Measurements from ENCODE around the gene MEGF9.
"Not testable (repeated sequence)": the region's sequence is repeated elsewhere in the genome, so short reads cannot be mapped to it uniquely, and the experiment has no call there.

MEGF9 gene

DNA sequence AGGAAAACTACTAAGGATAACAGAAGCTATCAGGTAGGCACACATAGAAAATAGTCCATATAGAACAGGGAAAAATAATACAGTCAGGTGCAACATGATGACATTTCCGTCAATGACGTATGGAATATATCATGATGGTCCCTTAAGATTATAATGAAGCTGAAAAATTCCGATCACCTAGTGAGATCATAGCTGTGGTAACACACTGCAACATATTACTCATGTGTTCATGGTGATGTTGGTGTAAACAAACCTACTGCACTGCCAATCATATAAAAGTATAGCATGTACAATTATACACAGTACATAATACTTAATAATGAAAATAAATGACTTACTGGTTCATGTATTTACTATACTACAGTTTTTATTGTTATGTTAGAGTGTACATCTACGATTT lies 60.0 kb downstream of the MEGF9 start:
- no peak for DNase-seq

DNA sequence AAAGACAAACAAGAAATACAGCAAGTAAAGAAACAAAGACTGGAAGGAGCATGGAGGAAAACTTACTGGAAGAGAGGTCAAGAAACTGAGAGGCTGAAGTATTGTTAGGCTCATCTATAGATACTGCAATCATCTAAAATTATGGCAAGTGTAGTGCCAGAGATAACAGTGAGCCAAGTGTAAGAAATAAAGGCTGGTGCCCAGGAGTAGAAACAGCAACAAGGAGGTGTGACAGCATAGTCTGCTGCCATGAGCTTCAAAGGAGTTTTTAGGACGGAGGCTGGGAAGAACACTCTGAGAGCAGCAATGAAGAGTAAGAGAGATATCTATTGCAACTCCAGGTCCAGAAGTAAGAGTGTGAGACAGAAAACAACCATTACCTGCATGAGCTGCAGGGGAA lies 60.5 kb downstream of the MEGF9 start:
- no peak for DNase-seq

DNA sequence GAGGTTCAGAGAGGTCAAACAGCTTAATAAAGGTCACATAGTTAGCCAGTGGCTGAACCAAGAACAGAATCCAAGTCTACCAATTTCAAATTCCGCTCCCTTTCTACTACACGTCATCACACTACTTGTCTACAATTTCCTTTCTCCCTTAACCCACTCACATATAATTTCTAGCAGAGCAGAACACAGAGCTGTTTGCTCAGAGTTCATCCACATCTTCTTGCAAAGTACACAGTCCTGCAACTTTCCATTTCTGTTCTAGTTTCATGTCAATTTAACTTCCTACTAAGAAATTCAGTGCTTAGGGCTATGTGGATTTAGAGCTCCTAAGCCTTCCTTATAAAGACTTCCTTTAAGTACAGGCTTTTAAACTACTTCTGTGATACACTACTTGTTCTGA lies 61.3 kb downstream of the MEGF9 start:
- DNase-seq: no peak

DNA sequence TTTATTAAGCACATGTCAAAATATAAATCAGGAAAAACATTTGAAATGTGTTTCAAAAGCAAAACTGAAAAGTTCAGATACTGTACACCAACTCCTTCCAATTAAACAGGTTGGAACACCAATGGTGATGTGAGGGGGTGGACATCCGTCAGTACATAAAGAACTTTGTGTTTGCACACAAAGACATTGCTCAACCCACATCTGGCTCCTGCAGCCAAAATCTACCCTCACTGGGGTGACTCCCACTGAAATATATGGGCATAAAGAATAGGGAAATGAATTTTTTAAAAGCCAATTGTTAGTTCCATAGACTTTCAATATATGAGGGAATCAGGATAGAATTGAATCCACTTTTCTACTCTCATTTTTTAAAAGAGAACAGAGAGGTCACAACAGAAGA lies 63.9 kb downstream of the MEGF9 start:
- DNase-seq: no peak

DNA sequence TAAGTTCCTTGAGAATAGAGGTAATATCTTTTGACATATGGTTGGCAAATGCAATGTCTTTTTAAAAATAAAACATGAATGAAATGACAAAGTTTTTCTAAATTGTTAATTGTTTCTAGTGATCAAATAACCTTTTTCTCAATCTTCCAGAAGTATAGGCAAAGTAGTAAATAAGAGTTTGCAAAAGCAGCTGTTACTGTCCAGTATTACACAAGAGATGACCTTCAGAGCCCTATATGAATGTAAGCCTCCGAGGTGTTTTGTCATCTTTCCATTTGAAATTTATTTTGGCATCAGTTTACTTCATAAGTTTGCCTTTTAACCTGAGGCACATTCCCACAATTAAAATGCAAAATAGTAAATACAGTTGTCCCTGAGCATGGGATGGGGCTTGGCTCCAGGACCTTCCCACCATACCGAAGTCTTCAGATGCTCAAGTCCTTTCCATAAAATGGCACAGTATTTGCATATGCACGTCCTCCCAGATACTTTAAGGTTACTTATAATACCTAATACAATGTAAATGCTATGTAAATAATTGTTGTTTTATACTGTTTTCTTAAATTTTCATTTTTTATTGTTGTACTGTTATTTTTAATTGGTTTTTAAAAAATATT lies 65.6 kb downstream of the MEGF9 start:
- DNase-seq: no peak

DNA sequence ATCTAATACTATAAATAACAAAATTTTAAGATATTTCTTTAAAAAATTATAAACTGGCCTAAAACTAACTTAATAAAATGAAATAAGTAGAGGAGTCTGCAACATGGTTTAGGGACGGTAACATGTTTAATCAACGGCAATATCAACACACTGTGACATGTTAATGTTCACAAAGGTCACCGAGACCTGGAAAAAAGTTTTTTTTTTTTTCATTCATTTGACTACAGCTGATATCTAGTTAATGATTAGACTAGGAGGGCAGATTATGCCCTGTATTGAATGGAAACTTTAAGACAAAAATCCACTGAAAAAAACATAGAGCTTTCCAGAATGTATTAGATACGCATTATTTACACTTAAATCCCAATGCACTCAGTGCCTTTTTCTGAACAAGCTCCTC lies 67.3 kb downstream of the MEGF9 start:
- DNase-seq: no peak

DNA sequence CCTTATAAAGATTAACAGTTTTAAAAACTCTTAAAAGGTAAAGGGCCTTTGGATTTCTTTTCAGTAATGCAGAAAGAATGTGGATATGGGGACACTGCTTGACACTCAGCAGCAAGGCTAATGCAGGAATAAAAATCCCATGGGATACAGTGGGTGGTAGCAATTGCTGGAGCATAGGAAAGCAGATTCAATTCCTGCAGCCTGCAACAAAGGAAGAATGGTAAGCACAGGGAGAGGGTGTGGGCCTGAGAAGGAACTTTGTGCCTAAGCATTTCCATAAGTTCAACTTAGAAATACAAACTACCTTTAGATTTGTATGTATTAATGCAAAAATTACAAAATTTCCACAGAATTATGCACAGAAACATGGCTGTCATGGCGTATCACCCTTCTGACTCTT lies 68.5 kb downstream of the MEGF9 start:
- DNase-seq: no peak

DNA sequence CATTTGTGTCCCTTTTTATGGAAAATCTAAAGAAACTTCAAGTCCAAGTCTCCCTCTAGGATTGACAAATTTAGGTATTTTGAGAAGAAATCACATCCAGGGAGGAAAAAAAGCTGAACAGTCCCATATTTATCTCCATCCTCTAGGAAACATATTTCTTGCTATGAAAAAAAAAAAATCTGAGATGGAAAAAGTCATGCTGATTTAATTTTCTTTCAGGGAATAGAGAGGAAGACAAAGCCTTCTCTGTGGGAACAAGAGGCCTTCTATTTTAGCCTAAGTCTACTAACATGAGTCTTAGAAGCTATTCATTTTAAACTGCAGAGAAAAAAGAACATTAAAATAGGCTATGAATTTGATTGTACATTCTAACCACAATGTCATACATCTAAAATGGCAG lies 71.2 kb downstream of the MEGF9 start:
- no peak for DNase-seq

DNA sequence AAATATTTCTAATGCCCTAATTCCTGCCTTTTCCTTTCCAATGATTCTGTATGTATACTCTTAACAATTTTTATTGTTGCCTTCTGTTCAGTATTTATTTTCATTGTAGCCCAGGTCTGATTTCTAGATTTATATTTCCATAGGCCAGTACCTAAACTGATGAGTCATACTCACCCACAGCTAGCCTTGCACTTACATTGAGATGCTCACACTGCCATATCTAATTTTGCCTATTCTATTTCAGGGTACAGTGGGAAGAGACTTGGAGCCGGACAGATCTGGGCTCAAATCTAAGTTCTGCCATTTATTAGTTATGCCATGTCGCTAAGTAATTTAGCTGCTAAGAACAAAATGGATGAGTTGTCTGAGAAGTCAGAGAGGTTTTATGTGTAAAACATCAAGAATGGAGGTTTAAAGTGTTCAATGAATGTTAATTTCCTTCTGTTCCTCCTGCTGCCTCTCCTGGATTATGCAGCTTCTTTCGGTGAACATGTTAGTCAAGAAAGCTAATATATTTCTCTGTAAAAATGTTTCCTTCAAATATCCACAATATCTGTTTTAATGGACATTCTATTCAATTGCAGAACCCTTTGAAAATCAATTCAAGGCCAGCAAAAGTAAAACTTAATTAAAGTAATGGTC lies 72.0 kb downstream of the MEGF9 start:
- DNase-seq: no peak

DNA sequence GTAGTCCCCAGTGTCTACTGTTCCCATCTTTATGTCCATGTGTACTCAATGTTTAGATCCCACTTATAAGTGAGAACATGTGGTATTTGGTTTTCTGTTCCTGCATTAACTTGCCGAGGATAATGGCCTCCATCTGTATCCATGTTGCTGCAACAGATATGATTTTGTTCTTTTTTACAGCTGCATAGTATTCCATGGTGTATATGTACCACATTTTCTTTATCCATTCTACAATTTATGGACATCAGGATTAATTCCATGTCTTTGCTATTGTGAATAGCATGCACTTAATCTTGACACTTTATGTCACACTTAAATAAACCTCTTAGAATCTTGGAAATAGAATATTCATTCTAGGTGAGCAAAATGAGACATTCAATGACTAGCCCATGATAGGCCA lies 73.4 kb downstream of the MEGF9 start:
- DNase-seq: not testable (repeated sequence)

DNA sequence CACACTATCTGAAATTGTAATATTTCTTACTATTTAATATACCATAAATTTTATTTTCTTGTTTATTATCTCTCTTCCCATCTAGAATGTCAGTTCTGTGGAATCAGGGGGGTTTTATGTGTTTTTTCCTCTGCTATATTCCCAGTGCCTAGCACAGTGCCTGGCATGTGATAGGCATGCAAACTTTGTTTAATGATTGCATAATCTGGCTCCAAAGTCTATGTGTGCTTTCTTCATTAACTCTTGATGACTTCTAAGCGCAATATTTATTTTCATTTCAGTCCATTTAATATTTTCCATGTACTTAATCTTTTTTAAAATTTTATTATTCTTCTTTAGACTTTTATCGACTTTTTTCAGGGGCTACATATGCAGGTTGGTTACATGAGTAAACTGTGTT lies 73.9 kb downstream of the MEGF9 start:
- DNase-seq: no peak

DNA sequence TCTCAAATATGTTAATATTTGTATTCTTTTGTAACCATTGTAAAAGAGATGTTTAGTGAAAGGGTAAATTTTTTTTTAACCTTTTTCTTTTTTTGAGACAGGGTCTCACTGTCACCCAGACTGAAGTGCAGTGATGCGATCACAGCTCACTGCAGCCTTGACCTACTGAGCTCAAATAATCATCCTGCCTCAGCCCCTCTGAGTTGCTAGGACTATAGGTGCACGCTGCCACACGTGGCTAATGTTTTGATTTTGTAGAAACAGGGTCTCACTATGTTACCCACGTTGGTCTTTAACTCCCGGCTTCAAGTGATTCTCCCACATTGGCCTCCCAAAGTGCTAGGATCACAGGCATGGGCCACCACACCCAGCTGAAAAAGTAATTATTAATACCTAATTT lies 76.4 kb downstream of the MEGF9 start:
- no peak for DNase-seq

DNA sequence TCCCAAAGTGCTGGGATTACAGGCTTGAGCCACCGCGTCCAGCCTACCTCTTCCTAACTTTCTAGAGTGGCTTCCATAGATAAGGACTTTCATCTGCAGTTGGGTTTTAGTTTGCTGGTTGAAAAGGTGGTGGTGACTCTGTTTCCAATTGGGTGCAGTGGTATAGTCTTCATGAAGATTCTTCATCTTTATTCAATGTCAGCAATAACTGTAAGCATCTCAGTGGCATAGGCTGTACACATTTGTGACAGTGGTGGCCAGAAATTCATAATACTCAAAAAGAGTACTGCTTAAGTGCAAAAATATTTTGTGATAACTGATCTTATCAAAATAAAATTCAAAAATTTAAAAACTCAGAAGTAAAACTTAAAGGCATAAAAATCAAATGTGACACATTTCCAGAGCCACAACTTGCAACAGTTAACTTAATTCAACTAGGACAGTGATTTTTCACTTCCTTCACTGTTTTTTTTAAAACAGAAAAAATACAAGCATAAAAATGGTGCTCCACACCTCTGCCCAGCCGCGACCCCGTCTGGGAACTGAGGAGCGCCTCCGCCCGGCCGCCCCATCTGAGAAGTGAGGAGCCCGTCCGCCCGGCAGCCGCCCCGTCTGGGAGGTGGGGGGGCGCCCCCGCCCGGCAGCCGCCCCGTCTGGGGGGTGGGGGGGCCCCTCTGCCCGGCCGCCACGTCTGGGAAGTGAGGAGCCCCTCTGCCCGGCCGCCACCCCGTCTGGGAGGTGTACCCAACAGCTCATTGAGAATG lies 77.9 kb downstream of the MEGF9 start:
- DNase-seq: no peak

DNA sequence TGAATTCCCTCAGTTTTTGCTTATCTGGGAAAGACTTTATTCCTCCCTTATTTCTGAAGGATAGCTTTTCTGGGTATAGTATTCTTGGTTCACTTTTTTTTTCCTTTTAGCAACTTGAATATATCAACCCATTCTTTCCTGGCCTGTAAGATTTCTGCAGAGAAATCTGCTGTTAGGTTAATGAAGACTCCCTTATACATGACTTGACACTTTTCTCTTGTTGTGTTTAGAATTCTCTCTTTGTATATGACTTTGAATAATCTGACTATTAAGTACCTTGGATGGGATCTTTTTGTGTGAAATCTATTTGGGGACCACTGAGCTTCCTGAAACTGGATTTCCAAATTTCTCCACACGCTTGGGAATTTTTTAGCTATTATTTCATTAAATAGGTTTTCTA lies 79.3 kb downstream of the MEGF9 start:
- no peak for DNase-seq

DNA sequence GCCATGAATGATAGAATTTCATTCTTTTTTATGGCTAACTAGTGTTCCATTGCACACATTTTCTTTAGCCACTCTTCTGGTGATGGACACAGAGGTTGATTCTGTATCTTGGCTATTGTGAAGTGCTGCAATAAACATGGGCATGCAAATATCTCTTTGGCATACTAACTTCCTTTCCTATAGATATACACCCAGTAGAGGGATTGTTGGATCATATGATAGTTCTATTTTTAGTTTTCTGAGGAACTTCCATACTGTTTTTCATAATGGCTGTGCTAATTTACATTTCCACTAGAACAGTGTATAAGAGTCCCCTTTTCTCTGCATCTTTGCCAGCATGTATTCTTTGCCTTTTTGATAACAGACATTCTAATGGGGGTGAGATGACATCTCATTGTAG lies 83.9 kb downstream of the MEGF9 start:
- no peak for DNase-seq

DNA sequence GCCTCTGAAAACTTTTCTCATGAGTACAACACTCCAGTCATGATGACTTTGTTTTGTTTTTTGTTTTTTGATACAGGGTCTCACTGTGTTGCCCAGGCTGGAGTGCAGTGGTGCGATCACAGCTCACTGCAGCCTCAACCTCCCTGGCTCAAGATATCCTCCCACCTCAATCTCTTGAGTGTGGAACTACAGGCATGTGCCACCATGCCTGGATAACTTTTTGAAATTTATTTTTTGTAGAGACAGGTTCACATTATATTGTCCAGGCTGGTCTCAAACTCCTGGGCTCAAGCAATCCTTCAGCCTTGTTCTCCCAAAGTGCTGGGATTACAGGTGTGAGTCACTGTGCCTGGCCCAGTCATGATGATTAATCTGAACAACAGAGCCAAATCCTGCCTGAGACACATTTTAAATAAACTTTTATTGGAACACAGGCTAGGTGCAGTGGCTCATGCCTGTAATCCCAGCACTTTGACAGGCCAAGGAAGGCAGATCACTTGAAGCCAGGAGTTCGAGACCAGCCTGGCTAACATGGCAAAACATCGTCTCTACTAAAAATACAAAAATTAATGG lies 85.3 kb downstream of the MEGF9 start:
- DNase-seq: not testable (repeated sequence)

DNA sequence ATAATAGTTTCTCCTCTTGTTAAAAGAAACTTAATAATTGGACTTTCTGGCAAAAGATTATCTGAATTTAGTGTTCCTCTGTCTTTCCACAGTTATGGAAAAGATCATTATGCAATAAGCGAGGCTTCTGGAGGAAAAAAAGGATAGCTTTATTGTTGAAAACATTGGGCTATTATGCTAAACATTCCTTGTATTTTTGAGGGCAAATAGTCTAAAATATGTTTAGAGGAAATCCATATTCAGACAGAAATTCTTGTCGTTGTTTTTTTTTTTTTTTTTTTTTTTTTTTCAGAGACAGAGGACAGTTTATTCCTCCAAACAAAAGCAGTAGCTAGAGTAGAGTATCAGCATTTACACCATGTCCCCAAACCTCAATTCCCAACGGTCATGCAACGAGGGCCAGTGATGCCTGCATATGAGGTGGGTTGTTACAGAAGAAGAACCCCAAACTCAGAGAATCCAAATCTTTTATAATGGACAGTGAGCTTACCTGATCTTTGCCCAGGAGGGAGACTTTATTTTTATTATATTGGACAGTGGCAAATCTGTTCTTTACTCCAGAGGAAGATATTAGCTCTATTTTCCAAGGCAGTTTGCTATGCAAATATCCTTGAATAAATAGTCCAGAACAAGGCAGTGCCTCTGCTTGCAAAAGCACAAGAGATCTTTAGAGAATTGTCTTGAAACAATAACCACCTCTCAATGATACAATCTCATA lies 85.9 kb downstream of the MEGF9 start:
- DNase-seq: no peak

DNA sequence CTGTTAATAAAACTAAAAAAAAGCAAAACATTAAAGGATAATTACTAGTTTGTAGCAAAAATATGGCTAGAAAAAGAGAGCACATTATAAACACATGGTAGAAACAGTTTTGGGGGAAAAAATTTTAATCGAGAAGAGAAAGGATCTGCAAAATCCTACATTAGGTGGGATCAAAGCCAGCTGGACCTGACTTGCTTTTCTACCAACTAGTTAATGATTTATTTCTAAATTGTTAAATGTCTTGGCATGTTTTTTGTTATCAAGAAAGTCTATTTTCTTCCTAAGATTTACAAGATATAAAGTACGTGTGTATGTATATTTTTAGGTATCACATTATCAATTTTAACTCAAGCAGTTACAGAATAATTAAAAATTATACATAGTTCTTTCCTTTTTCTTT lies 87.2 kb downstream of the MEGF9 start:
- DNase-seq: no peak

DNA sequence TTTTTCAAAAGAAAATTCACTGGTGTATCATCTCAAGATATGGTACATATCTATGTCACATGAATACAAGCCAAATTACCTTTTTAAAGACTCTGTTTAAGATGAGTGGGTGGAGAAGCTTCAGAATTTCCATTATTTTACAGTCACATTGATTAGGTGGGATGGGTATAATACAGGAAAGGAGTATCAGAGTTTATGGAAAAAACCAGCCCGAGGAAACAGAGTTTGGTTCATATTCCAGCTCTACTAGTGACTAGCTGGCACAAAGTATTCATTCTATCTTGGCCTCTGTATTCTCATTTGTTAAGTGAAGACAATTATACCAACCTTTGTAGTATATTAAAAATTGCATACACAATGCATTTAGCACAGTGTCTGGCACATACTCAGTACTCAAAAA lies 87.8 kb downstream of the MEGF9 start:
- DNase-seq: no peak

DNA sequence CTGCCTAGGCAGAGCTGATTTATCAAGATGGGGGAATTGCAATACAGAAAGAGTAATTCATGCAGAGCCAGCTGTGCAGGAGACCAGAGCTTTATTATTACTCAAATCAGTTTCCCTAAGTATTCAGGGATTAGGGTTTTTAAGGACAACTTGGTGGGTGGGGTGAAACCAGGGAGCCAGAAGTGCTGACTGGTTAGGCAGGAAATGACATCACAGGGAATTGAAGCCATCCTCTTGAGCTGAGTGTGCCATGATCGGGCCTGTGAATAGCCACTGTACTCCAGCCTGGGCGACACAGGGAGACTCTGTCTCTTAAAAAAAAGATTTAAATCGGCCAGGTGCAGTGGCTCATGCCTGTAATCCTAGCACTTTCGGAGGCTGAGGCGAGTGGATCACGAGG lies 89.0 kb downstream of the MEGF9 start:
- no peak for DNase-seq

DNA sequence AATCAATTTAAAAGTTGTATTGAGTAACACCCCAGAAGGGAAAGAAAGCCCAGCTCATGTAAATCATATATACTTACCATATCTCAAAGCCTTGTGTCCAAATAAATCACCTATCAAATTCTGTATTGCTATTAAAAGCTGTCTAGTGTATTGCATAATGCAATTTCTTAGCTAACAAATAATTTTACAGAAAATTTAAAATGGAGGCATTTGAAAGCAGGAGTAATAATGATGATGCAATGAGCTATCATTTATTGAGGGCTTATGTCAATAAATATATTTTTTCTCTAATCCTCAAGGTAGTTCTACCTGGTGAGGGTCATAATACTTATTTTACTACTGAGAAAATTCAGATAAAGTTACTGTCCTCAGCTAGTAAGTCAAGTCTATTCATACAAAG lies 91.5 kb downstream of the MEGF9 start:
- no peak for DNase-seq

DNA sequence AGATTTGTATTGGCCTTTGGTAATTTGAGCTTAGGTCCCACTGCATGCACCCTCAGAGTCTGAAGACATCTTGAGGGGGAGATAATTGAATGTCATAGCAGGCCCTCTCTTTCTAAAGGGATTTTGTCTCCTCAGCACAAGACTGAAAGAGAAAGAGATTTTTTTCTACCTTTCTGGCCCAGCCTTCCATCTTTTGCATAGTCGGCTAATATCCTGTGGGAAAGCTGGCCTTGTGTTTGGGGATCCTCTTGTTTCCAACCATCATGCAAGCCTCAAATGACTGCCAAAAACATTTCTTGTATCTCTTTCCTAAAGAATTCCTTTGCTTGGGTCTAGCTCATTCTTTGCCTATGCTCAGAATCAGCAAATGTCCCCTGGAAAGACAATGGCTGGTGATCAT lies 92.3 kb downstream of the MEGF9 start:
- DNase-seq: no peak
